Type B pancreatic cell (in vitro differentiated cells): Measurements from ENCODE around the gene SLC16A12. TPM values are rescaled to one million over a fixed set of nuclear protein-coding genes. Genes with fewer than 3 reads are reported as not detected.

Source experiments
- DNase-seq: peaks from one replicate; pipeline ENCODE4 v3.0.0; 2021; ENCODE audit warnings: mixed read lengths; ENCODE audit not compliant: unreplicated experiment; ENCODE audit errors: extremely low spot score
- H3K27ac Mint-ChIP-seq: 2 replicates; pipeline ENCODE4 v1.8.0; 2021; ENCODE audit warnings: mild to moderate bottlenecking, mixed read lengths
- H3K27me3 Mint-ChIP-seq: 2 replicates; pipeline ENCODE4 v1.8.0; 2021; ENCODE audit warnings: mixed read lengths
- H3K36me3 Mint-ChIP-seq: 2 replicates; pipeline ENCODE4 v1.8.0; 2021; ENCODE audit warnings: mixed read lengths
- H3K4me1 Mint-ChIP-seq: one replicate; pipeline ENCODE4 v1.8.0; 2021; ENCODE audit warnings: mixed read lengths; ENCODE audit not compliant: unreplicated experiment
- H3K4me3 Mint-ChIP-seq: 2 replicates; pipeline ENCODE4 v1.8.0; 2021; ENCODE audit warnings: mild to moderate bottlenecking, mixed read lengths
- H3K9me3 Mint-ChIP-seq: 2 replicates; pipeline ENCODE4 v1.8.0; 2021; ENCODE audit warnings: mixed read lengths
- total RNA-seq: library from RNA; stranded (reverse); gene quantifications from 2 replicates; pipeline ENCODE4 v1.2.1, GENCODE V29; 2021; ENCODE audit warnings: low replicate concordance
- TF ChIP-seq, protein P1 (sequence below): fragments of 200-600 bp; sonication (generic); conservative IDR thresholded peaks from 2 replicates; pipeline ENCODE4 v1.5.0; 2021; ENCODE audit warnings: antibody characterized with exemption, mild to moderate bottlenecking

Gene SLC16A12
- total RNA-seq, 1 donor from 2014 or later: 3.7 TPM

DNA sequence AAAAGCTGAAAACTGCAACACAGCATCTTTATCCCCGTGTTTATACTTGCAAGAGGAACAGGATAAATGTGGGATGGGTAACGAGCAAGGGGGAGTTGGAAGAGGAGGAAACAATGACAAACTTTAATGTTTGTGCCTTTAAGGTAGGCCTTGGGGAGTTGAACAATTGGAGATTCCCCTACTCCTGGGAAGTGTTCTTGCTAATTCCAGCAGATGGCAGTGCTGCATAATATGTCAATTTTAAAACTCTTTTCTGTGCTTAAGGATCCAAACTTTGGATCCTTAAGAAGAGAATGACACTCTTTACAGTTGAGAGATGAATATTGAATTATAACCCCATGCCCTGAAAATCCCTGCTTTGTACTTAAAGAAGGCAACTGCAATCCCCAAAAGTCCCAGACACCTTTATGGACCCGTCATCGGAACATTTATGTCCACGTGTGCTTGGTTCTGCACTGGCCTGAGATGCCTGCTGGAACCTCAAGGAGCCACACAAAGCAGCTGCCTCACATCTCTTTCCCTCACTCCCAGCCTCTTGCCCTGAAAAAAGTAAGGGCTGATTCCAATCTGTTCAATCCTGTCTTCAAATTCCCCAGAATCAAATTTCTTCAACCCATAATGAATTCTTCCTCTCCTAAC, 109.0 kb downstream of the SLC16A12 start:
- TF ChIP-seq, protein P1, sequence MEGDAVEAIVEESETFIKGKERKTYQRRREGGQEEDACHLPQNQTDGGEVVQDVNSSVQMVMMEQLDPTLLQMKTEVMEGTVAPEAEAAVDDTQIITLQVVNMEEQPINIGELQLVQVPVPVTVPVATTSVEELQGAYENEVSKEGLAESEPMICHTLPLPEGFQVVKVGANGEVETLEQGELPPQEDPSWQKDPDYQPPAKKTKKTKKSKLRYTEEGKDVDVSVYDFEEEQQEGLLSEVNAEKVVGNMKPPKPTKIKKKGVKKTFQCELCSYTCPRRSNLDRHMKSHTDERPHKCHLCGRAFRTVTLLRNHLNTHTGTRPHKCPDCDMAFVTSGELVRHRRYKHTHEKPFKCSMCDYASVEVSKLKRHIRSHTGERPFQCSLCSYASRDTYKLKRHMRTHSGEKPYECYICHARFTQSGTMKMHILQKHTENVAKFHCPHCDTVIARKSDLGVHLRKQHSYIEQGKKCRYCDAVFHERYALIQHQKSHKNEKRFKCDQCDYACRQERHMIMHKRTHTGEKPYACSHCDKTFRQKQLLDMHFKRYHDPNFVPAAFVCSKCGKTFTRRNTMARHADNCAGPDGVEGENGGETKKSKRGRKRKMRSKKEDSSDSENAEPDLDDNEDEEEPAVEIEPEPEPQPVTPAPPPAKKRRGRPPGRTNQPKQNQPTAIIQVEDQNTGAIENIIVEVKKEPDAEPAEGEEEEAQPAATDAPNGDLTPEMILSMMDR: peak; percentile 89
- Mint-ChIP-seq H3K4me3 (no peak overlapping the region), H3K27ac (no peak overlapping the region), H3K9me3 (no peaks in the 10 kb centered on the region), H3K36me3 (no peaks in the 10 kb centered on the region), H3K27me3 (no peaks in the 10 kb centered on the region), H3K4me1 (peaks cover 10% of the 10 kb centered on the region)
- DNase-seq: no peak

DNA sequence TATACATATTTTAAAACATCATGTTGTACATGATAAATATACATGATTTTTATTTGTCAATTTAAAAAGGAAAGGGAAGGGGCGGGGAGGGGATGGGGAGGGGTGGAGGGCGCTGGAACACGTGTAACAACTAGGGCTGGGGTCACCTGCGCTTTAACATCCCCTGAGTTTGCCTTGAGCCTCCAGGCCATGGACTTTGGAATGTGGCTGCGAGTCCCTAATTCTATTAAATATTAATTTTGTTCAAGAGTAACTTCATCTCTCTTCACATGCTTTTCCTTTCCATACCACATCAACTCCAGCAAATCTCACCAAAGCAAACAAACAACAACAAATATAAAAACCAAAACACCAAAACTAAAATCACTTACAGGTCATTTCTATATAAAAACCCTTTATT, 110.4 kb downstream of the SLC16A12 start:
- no peaks in the 10 kb centered on the region for H3K27me3 Mint-ChIP-seq
- no peak overlapping the region for H3K4me3 Mint-ChIP-seq
- peaks cover 3% of the 10 kb centered on the region for H3K36me3 Mint-ChIP-seq
- no peak for DNase-seq
- TF ChIP-seq, protein P1: no peak
- no peak overlapping the region for H3K27ac Mint-ChIP-seq
- peaks cover 5% of the 10 kb centered on the region for H3K9me3 Mint-ChIP-seq
- H3K4me1 Mint-ChIP-seq: peaks cover 17% of the 10 kb centered on the region

DNA sequence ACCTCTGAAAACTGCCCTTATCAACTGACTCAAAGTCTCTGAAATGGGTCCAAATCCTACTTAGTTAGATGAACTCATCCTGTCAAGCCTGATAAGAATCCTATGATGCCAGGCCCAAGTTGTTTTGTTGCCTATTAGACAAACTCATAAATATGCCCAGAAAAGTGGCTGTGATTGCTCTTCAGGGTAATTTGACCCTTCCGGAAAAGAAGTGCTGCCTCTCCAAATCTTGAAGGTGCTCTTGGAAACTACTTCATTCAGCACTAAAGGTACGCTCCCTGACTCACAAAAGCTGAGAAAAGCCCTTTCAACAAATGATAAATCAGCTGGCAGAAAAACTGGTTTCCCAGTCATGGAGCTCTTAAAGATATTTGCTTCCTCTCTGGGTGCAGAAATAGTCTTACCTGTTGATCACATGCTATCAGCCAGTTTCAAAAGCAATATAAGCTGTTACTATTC, 114.3 kb downstream of the SLC16A12 start:
- peaks cover 17% of the 10 kb centered on the region for H3K36me3 Mint-ChIP-seq
- no peak for DNase-seq
- no peaks in the 10 kb centered on the region for H3K27me3 Mint-ChIP-seq
- peak overlapping the region; percentile 54 for H3K4me3 Mint-ChIP-seq
- peak overlapping the region; percentile 91 for H3K27ac Mint-ChIP-seq
- TF ChIP-seq, protein P1: no peak
- H3K4me1 Mint-ChIP-seq: peaks cover 16% of the 10 kb centered on the region
- peaks cover 5% of the 10 kb centered on the region for H3K9me3 Mint-ChIP-seq

DNA sequence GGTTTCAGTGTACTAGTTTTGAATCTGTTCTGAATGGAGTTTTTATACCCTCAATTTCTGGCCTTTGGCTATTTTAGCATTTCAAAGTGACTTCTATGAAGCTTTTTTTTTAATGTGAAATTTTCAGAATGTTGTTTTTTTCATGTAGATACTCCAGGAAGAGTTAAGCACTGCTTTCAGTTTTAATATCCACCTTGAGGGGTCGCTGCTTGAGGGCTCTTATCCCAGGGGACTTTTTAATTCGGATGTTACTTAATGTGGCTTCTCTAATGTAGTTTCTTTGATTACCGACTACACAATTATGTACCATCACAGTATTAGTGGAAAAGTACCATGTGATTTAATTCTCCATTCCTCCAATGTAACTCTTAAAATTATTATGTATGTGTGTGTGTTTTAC, 115.8 kb downstream of the SLC16A12 start:
- no peak overlapping the region for H3K4me3 Mint-ChIP-seq
- TF ChIP-seq, protein P1: peak; percentile 59
- DNase-seq: no peak
- H3K36me3 Mint-ChIP-seq: peaks cover 17% of the 10 kb centered on the region
- H3K9me3 Mint-ChIP-seq: peaks cover 5% of the 10 kb centered on the region
- H3K4me1 Mint-ChIP-seq: peaks cover 23% of the 10 kb centered on the region
- no peaks in the 10 kb centered on the region for H3K27me3 Mint-ChIP-seq
- no peak overlapping the region for H3K27ac Mint-ChIP-seq

DNA sequence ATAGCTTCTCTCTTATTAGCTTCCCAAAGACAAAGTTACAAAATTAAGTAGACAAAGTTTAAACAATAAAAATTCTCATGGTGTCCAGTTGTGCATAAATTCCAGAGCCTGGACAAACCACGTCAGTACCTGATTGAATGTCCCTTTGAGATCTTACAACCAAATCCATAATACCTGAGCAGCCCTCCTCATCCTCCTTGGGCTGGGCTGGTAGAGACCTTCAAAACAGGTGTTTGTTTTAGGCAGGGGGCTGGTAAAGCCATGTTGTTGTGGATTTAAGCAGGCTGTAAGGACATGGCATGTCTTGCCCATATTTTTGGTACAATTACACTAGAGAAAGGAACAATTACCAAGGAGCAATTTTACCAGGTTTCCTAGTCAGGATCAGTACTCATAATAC, 118.9 kb downstream of the SLC16A12 start:
- H3K9me3 Mint-ChIP-seq: peaks cover 5% of the 10 kb centered on the region
- peaks cover 21% of the 10 kb centered on the region for H3K36me3 Mint-ChIP-seq

More for the DNA sequence above, 118.9 kb downstream of the SLC16A12 start:
- peaks cover 30% of the 10 kb centered on the region for H3K4me1 Mint-ChIP-seq
- H3K27ac Mint-ChIP-seq: peak overlapping the region; percentile 43
- DNase-seq: no peak
- TF ChIP-seq, protein P1: no peak
- no peaks in the 10 kb centered on the region for H3K27me3 Mint-ChIP-seq
- peak overlapping the region; percentile 98 for H3K4me3 Mint-ChIP-seq
